HEK293 (cell line): ENCODE measurements around the gene ADAMTS16.

Experiments
- CTCF ChIA-PET: fragments of 350-600 bp; formaldehyde crosslinking; extraction: SDS; loops from one replicate; lab custom pipeline; 2021; ENCODE audit warnings: antibody characterized with exemption; lab: Yijun Ruan, JAX
- POLR2A ChIA-PET: fragments of 300-600 bp; formaldehyde crosslinking; extraction: SDS; loops from one replicate; lab custom pipeline; 2020; ENCODE audit warnings: antibody characterized with exemption, inconsistent platforms; lab: Yijun Ruan, JAX
- H3K27ac ChIP-seq: fragments of 200-500 bp; sonication (Bioruptor generic); 2 replicates; pipeline ENCODE4 v1.5.1; 2014; ENCODE audit warnings: low read depth, low read length, control low read depth, inconsistent platforms; ENCODE audit errors: extremely low read depth
- H3K36me3 ChIP-seq, 2 experiments: fragments of 200-500 bp in 1 of 2; sonication (Bioruptor generic) in 1 of 2; 1 replicate in 1 of 2; 2 replicates in 1 of 2; pipeline ENCODE4 v1.5.1; 2014 to 2017; ENCODE audit warnings: inconsistent platforms in 2 of 2, low read length in 2 of 2; ENCODE audit not compliant: control insufficient read depth in 2 of 2, insufficient read depth in 1 of 2
- H3K4me1 ChIP-seq: fragments of 200-500 bp; sonication (Bioruptor generic); 2 replicates; pipeline ENCODE4 v1.5.1; 2014; ENCODE audit warnings: mild to moderate bottlenecking, low read length, inconsistent platforms; ENCODE audit not compliant: control insufficient read depth, insufficient read depth
- H3K4me3 ChIP-seq: 2 replicates; pipeline ENCODE4 v1.5.1; 2011; ENCODE audit warnings: low read depth, mild to moderate bottlenecking, control low read depth, low read length, moderate library complexity
- H3K9me3 ChIP-seq: fragments of 200-500 bp; sonication (Bioruptor generic); 2 replicates; pipeline ENCODE4 v1.5.1; 2014; ENCODE audit warnings: low read depth, low read length, inconsistent platforms; ENCODE audit not compliant: control insufficient read depth, insufficient read depth
- FEZF1 ChIP-seq: fragments of 450-650 bp; formaldehyde crosslinking; IDR thresholded peaks from 2 replicates; pipeline ENCODE4 v1.5.1; 2016; ENCODE audit warnings: missing biosample characterization, missing genetic modification characterization
- GLIS1 ChIP-seq: fragments of 450-650 bp; formaldehyde crosslinking; IDR thresholded peaks from 2 replicates; pipeline ENCODE4 v1.5.1; 2016; ENCODE audit warnings: missing biosample characterization, missing genetic modification characterization
- KLF16 ChIP-seq: fragments of 450-650 bp; formaldehyde crosslinking; IDR thresholded peaks from 2 replicates; pipeline ENCODE4 v1.5.1; 2017; ENCODE audit warnings: missing biosample characterization, missing genetic modification characterization
- MZF1 ChIP-seq: fragments of 450-650 bp; formaldehyde crosslinking; IDR thresholded peaks from 2 replicates; pipeline ENCODE4 v1.5.1; 2017; ENCODE audit warnings: missing biosample characterization, missing genetic modification characterization, borderline replicate concordance
- OSR2 ChIP-seq: fragments of 450-650 bp; formaldehyde crosslinking; IDR thresholded peaks from 2 replicates; pipeline ENCODE4 v1.5.1; 2016; ENCODE audit warnings: missing biosample characterization, missing genetic modification characterization
- SCRT2 ChIP-seq: fragments of 450-650 bp; formaldehyde crosslinking; IDR thresholded peaks from 2 replicates; pipeline ENCODE4 v1.5.1; 2016; ENCODE audit warnings: missing biosample characterization, missing genetic modification characterization
- ZNF10 ChIP-seq: fragments of 450-650 bp; formaldehyde crosslinking; IDR thresholded peaks from 2 replicates; pipeline ENCODE4 v1.5.1; 2017; ENCODE audit warnings: missing biosample characterization, missing genetic modification characterization
- ZNF114 ChIP-seq: fragments of 450-650 bp; formaldehyde crosslinking; IDR thresholded peaks from 2 replicates; pipeline ENCODE4 v1.5.0; 2017; ENCODE audit warnings: missing biosample characterization, missing genetic modification characterization
- ZNF140 ChIP-seq: fragments of 450-650 bp; formaldehyde crosslinking; IDR thresholded peaks from 2 replicates; pipeline ENCODE4 v1.5.1; 2016; ENCODE audit warnings: missing biosample characterization, missing genetic modification characterization
- ZNF174 ChIP-seq: fragments of 450-650 bp; formaldehyde crosslinking; IDR thresholded peaks from 2 replicates; pipeline ENCODE4 v1.5.0; 2017; ENCODE audit warnings: missing biosample characterization, mild to moderate bottlenecking, missing genetic modification characterization
- ZNF2 ChIP-seq: fragments of 450-650 bp; formaldehyde crosslinking; IDR thresholded peaks from 2 replicates; pipeline ENCODE4 v1.5.1; 2016; ENCODE audit warnings: missing biosample characterization, missing genetic modification characterization
- ZNF274 ChIP-seq, 2 experiments: fragments of 200-500 bp in 1 of 2; fragments of 450-650 bp in 1 of 2; sonication (Bioruptor generic) in 1 of 2; formaldehyde crosslinking in 1 of 2; IDR thresholded peaks; 2 replicates each; pipeline versions ENCODE4 v1.5.1 to v1.6.1; 2014 to 2016; ENCODE audit warnings: borderline replicate concordance in 1 of 2, inconsistent platforms in 1 of 2, low read length in 1 of 2, missing biosample characterization in 1 of 2, missing genetic modification characterization in 1 of 2
- ZNF423 ChIP-seq: fragments of 450-650 bp; formaldehyde crosslinking; IDR thresholded peaks from 2 replicates; pipeline ENCODE4 v1.5.1; 2016; ENCODE audit warnings: missing biosample characterization, missing genetic modification characterization
- ZNF501 ChIP-seq: fragments of 450-650 bp; formaldehyde crosslinking; IDR thresholded peaks from 2 replicates; pipeline ENCODE4 v1.5.1; 2016; ENCODE audit warnings: missing biosample characterization, missing genetic modification characterization
- ZNF596 ChIP-seq: fragments of 450-650 bp; IDR thresholded peaks from 2 replicates; pipeline ENCODE4 v1.5.0; 2018; ENCODE audit warnings: missing biosample characterization, mild to moderate bottlenecking, missing genetic modification characterization, moderate library complexity
- ZNF600 ChIP-seq: fragments of 450-650 bp; formaldehyde crosslinking; IDR thresholded peaks from 2 replicates; pipeline ENCODE4 v1.5.1; 2016; ENCODE audit warnings: missing biosample characterization, missing genetic modification characterization
- ZNF843 ChIP-seq: fragments of 450-650 bp; formaldehyde crosslinking; IDR thresholded peaks from 2 replicates; pipeline ENCODE4 v1.5.1; 2016; ENCODE audit warnings: missing biosample characterization, missing genetic modification characterization
- TF ChIP-seq, protein P1 (sequence below): fragments of 450-650 bp; formaldehyde crosslinking; IDR thresholded peaks from 2 replicates; pipeline ENCODE4 v1.5.1; 2017; ENCODE audit warnings: missing biosample characterization, mild to moderate bottlenecking, missing genetic modification characterization, moderate library complexity
- TF ChIP-seq, protein P2 (sequence below): fragments of 450-650 bp; formaldehyde crosslinking; IDR thresholded peaks from 2 replicates; pipeline ENCODE4 v1.5.1; 2016; ENCODE audit warnings: missing biosample characterization, missing genetic modification characterization
- TF ChIP-seq, protein P3 (sequence below): fragments of 450-650 bp; formaldehyde crosslinking; IDR thresholded peaks from 2 replicates; pipeline ENCODE4 v1.5.1; 2016; ENCODE audit warnings: missing biosample characterization, missing genetic modification characterization, borderline replicate concordance

The ADAMTS16 gene

DNA sequence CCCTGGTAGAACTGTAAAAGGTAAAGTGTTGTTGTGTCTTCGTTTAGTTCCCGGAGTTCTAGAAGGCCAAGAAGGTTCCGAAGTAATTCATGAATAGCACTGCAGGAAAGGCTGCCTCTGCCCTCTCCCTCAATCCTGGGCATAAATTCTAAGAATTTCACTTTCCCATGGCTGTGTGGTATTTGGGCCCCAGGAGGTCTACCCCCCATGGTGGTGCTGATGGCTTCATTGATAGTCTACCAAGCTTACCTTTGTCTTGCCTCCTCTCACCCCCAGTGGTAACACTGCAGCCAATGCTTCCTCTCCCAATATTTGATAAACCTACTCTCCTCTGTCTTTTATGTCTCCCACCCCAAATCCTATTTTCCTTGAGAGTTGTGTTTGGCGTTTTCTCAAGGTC is 39.5 kb downstream of the ADAMTS16 start:
- 0 out of 2 replicates have a peak overlapping the region, but pooled peaks have one; percentile 5 for H3K27ac ChIP-seq
- TF ChIP-seq ZNF843 (tag by site-specific recombination) (no peak), GLIS1 (tag by site-specific recombination) (peak; percentile 77)
- TF ChIP-seq, all 188 proteins: peak for 1
- Histone ChIP-seq H3K36me3 (no peaks in the 10 kb centered on the region), H3K9me3 (no peaks in the 10 kb centered on the region; the same call in 1 of the 2 replicates), H3K4me3 (no peak overlapping the region), H3K4me1 (no peaks in the 10 kb centered on the region)
- POLR2A ChIA-PET = no interaction called here
- CTCF ChIA-PET = interaction anchor here (0.9 to 1.4 kb wide), 2 partner anchors 12 to 239 kb away, joined by 3 read pairs; no protein-coding TSS in a partner anchor

DNA sequence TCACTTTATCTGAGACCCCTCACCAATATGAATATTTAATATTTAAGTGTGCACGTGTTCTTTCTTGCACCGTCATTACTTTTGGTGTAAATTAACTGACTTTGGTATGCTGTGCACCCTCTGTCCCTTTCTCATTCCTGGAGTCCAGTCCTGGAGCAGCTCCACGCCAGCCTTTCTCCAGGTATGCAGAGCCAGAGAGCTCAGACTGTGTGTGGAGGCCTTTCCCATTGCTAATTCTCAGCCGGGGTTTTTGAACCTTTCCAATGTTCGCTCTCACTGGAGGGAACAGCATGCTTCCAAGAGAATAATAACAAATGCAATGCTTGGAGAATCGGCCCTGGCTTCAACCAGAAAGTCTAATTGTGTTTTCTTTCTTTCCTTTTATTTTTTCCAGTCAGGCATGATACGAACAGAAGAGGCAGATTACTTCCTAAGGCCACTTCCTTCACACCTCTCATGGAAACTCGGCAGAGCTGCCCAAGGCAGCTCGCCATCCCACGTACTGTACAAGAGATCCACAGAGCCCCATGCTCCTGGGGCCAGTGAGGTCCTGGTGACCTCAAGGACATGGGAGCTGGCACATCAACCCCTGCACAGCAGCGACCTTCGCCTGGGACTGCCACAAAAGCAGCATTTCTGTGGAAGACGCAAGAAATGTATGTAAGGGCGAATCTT is 41.7 kb downstream of the ADAMTS16 start:
- no peaks in the 10 kb centered on the region for H3K9me3 ChIP-seq
- POLR2A ChIA-PET = no interaction called here
- TF ChIP-seq MZF1 (tag by site-specific recombination) (no peak), ZNF140 (no peak), ZNF274 (IDR thresholded peaks at IDR 0.05; ENCODE audit: low read length) (no peak), ZNF274 (tag by site-specific recombination; IDR thresholded peaks at IDR 0.05; ENCODE audit: borderline replicate concordance) (no peak), ZNF114 (tag by site-specific recombination) (no peak), SCRT2 (tag by site-specific recombination) (no peak), ZNF501 (tag by site-specific recombination) (no peak), ZNF423 (tag by site-specific recombination) (no peak), ZNF10 (tag by site-specific recombination) (no peak), KLF16 (tag by site-specific recombination) (no peak), FEZF1 (tag by site-specific recombination) (no peak), OSR2 (tag by site-specific recombination) (no peak), ZNF174 (tag by site-specific recombination) (no peak), ZNF596 (tag by site-specific recombination) (no peak), ZNF2 (tag by site-specific recombination) (no peak), ZNF600 (no peak)
- TF ChIP-seq, protein P1, sequence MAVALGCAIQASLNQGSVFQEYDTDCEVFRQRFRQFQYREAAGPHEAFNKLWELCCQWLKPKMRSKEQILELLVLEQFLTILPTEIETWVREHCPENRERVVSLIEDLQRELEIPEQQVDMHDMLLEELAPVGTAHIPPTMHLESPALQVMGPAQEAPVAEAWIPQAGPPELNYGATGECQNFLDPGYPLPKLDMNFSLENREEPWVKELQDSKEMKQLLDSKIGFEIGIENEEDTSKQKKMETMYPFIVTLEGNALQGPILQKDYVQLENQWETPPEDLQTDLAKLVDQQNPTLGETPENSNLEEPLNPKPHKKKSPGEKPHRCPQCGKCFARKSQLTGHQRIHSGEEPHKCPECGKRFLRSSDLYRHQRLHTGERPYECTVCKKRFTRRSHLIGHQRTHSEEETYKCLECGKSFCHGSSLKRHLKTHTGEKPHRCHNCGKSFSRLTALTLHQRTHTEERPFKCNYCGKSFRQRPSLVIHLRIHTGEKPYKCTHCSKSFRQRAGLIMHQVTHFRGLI = no peak
- TF ChIP-seq, protein P2, sequence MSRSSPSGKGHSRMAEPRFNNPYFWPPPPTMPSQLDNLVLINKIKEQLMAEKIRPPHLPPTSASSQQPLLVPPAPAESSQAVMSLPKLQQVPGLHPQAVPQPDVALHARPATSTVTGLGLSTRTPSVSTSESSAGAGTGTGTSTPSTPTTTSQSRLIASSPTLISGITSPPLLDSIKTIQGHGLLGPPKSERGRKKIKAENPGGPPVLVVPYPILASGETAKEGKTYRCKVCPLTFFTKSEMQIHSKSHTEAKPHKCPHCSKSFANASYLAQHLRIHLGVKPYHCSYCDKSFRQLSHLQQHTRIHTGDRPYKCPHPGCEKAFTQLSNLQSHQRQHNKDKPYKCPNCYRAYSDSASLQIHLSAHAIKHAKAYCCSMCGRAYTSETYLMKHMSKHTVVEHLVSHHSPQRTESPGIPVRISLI (tag by site-specific recombination) = no peak
- TF ChIP-seq, protein P3, sequence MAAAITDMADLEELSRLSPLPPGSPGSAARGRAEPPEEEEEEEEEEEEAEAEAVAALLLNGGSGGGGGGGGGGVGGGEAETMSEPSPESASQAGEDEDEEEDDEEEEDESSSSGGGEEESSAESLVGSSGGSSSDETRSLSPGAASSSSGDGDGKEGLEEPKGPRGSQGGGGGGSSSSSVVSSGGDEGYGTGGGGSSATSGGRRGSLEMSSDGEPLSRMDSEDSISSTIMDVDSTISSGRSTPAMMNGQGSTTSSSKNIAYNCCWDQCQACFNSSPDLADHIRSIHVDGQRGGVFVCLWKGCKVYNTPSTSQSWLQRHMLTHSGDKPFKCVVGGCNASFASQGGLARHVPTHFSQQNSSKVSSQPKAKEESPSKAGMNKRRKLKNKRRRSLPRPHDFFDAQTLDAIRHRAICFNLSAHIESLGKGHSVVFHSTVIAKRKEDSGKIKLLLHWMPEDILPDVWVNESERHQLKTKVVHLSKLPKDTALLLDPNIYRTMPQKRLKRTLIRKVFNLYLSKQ (tag by site-specific recombination) = no peak
- H3K4me1 ChIP-seq = no peaks in the 10 kb centered on the region
- H3K36me3 ChIP-seq = no peaks in the 10 kb centered on the region
- no peak overlapping the region for H3K4me3 ChIP-seq
- CTCF ChIA-PET = interaction anchor here (0.5 kb wide), 1 partner anchor 38 kb away, joined by 3 read pairs; no protein-coding TSS in a partner anchor
- H3K27ac ChIP-seq = no peak overlapping the region
